BLaER1 (cell line): ENCODE data around the gene ATE1.
"Not testable (repeated sequence)": the region's sequence is repeated elsewhere in the genome, so short reads cannot be mapped to it uniquely, and the experiment has no call there.

Source experiments
- H3K27ac ChIP-seq: shearing (Covaris generic); formaldehyde crosslinking; 2 replicates; pipeline ENCODE4 v1.8.1; 2022
- H3K27me3 ChIP-seq: shearing (Covaris generic); formaldehyde crosslinking; 2 replicates; pipeline ENCODE4 v1.8.1; 2022
- H3K36me3 ChIP-seq: shearing (Covaris generic); formaldehyde crosslinking; 2 replicates; pipeline ENCODE4 v1.8.1; 2022
- H3K4me1 ChIP-seq: shearing (Covaris generic); formaldehyde crosslinking; 2 replicates; pipeline ENCODE4 v1.8.1; 2022
- H3K4me2 ChIP-seq: shearing (Covaris generic); formaldehyde crosslinking; 2 replicates; pipeline ENCODE4 v1.8.1; 2022
- H3K4me3 ChIP-seq: shearing (Covaris generic); formaldehyde crosslinking; 2 replicates; pipeline ENCODE4 v1.8.1; 2022
- H3K9ac ChIP-seq: shearing (Covaris generic); formaldehyde crosslinking; 2 replicates; pipeline ENCODE4 v1.8.1; 2022
- H3K9me3 ChIP-seq: shearing (Covaris generic); formaldehyde crosslinking; 2 replicates; pipeline ENCODE4 v1.8.1; 2022
- H4K20me1 ChIP-seq: shearing (Covaris generic); formaldehyde crosslinking; 2 replicates; pipeline ENCODE4 v1.8.1; 2022
- Cebpa-rat ChIP-seq: shearing (Covaris generic); IDR thresholded peaks from 2 replicates; pipeline ENCODE4 v1.8.1; 2022

Gene ATE1

GRCh38 chr10:121702351-121703320, 225.2 kb downstream of the ATE1 start:
- H4K20me1 ChIP-seq, result no peaks in the 10 kb centered on the region
- H3K9ac ChIP-seq, result no peak overlapping the region
- peaks cover 8% of the 10 kb centered on the region for H3K9me3 ChIP-seq
- H3K4me2 ChIP-seq, result no peak overlapping the region
- H3K27ac ChIP-seq, result no peak overlapping the region
- no peaks in the 10 kb centered on the region for H3K36me3 ChIP-seq
- H3K4me3 ChIP-seq, result no peak overlapping the region
- no peaks in the 10 kb centered on the region for H3K27me3 ChIP-seq
- TF ChIP-seq Cebpa-rat, result no peak
- no peaks in the 10 kb centered on the region for H3K4me1 ChIP-seq

GRCh38 chr10:121700416-121700815, 227.4 kb downstream of the ATE1 start:
- H3K27me3 ChIP-seq, result no peaks in the 10 kb centered on the region
- no peak for TF ChIP-seq Cebpa-rat
- no peaks in the 10 kb centered on the region for H4K20me1 ChIP-seq

DNA sequence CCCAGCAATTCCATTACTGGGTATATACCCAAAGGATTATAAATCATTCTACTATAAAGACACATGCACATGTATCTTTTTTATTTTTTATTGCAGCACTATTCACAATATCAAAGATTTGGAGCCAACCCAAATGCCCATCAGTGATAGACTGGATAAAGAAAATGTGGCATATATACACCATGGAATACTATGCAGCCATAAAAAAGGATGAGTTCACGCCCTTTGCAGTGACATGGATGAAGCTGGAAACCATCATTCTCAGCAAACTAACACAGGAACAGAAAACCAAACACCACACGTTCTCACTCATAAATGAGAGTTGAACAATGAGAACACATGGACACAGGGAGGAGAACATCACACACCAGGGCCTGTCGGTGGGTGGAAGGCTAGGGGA, 228.1 kb downstream of the ATE1 start:
- not testable (repeated sequence) for H3K27ac ChIP-seq, H3K36me3 ChIP-seq, H3K4me3 ChIP-seq, H3K9ac ChIP-seq, H3K9me3 ChIP-seq, H4K20me1 ChIP-seq, H3K27me3 ChIP-seq, H3K4me1 ChIP-seq, H3K4me2 ChIP-seq

More at GRCh38 chr10:121700416-121700815, 227.4 kb downstream of the ATE1 start:
- H3K4me1 ChIP-seq, result no peaks in the 10 kb centered on the region
- peaks cover 8% of the 10 kb centered on the region for H3K9me3 ChIP-seq
- no peak overlapping the region for H3K4me2 ChIP-seq
- H3K9ac ChIP-seq, result no peak overlapping the region
- no peak overlapping the region for H3K4me3 ChIP-seq
- no peak overlapping the region for H3K27ac ChIP-seq
- no peaks in the 10 kb centered on the region for H3K36me3 ChIP-seq

- Histone ChIP-seq H3K4me3 (no peak overlapping the region), H4K20me1 (no peaks in the 10 kb centered on the region), H3K27me3 (no peaks in the 10 kb centered on the region), H3K36me3 (no peaks in the 10 kb centered on the region), H3K27ac (no peak overlapping the region), H3K9me3 (peaks cover 8% of the 10 kb centered on the region), H3K9ac (no peak overlapping the region), H3K4me1 (no peaks in the 10 kb centered on the region), H3K4me2 (no peak overlapping the region)
- TF ChIP-seq Cebpa-rat, result no peak
These were observed 228.9 kb downstream of the ATE1 start for GRCh38 chr10:121698902-121699301.

- Histone ChIP-seq H3K4me3 (no peak overlapping the region), H3K9me3 (peaks cover 8% of the 10 kb centered on the region), H3K4me1 (no peaks in the 10 kb centered on the region), H3K4me2 (no peak overlapping the region), H4K20me1 (no peaks in the 10 kb centered on the region), H3K27ac (no peak overlapping the region), H3K9ac (no peak overlapping the region), H3K36me3 (no peaks in the 10 kb centered on the region), H3K27me3 (no peaks in the 10 kb centered on the region)
- TF ChIP-seq Cebpa-rat, result no peak
These were observed 229.5 kb downstream of the ATE1 start for GRCh38 chr10:121698336-121698735.

- TF ChIP-seq Cebpa-rat, result no peak
- Histone ChIP-seq H3K27ac (no peak overlapping the region), H3K9me3 (peaks cover 8% of the 10 kb centered on the region), H3K4me2 (no peak overlapping the region), H4K20me1 (no peaks in the 10 kb centered on the region), H3K27me3 (no peaks in the 10 kb centered on the region), H3K4me3 (no peak overlapping the region), H3K4me1 (no peaks in the 10 kb centered on the region), H3K36me3 (no peaks in the 10 kb centered on the region), H3K9ac (no peak overlapping the region)
These were observed 231.0 kb downstream of the ATE1 start for GRCh38 chr10:121696854-121697253.

- Histone ChIP-seq H3K9me3 (peaks cover 7% of the 10 kb centered on the region), H3K4me1 (no peaks in the 10 kb centered on the region), H3K4me3 (no peak overlapping the region), H3K9ac (no peak overlapping the region), H4K20me1 (no peaks in the 10 kb centered on the region), H3K27ac (no peak overlapping the region), H3K27me3 (no peaks in the 10 kb centered on the region), H3K36me3 (no peaks in the 10 kb centered on the region), H3K4me2 (no peak overlapping the region)
- TF ChIP-seq Cebpa-rat, result no peak
These were observed 231.9 kb downstream of the ATE1 start for GRCh38 chr10:121695731-121696464.

GRCh38 chr10:121694966-121695643, 232.7 kb downstream of the ATE1 start:
- no peak for TF ChIP-seq Cebpa-rat
- Histone ChIP-seq H3K27me3 (no peaks in the 10 kb centered on the region), H3K36me3 (no peaks in the 10 kb centered on the region), H4K20me1 (no peaks in the 10 kb centered on the region), H3K9ac (no peak overlapping the region), H3K4me1 (peaks cover 3% of the 10 kb centered on the region; the same call in 1 of the 2 replicates), H3K4me2 (no peak overlapping the region), H3K9me3 (no peaks in the 10 kb centered on the region), H3K27ac (no peak overlapping the region), H3K4me3 (no peak overlapping the region)

- Histone ChIP-seq H4K20me1 (no peaks in the 10 kb centered on the region), H3K4me3 (no peak overlapping the region), H3K36me3 (no peaks in the 10 kb centered on the region), H3K9me3 (no peaks in the 10 kb centered on the region), H3K4me1 (peaks cover 9% of the 10 kb centered on the region; the same call in 1 of the 2 replicates), H3K27ac (no peak overlapping the region), H3K4me2 (no peak overlapping the region), H3K9ac (no peak overlapping the region), H3K27me3 (no peaks in the 10 kb centered on the region)
- no peak for TF ChIP-seq Cebpa-rat
These were observed 233.4 kb downstream of the ATE1 start for GRCh38 chr10:121694327-121694965.
